ENCODE measurements around the gene KLHL21.

KLHL21 gene

GRCh38 chr1:6599141-6599975, 3.3 kb downstream of the KLHL21 start:
- DNase-seq, result peak; percentile 67

GRCh38 chr1:6597777-6598131, 4.9 kb downstream of the KLHL21 start:
- DNase-seq, result no peak

- no peak for DNase-seq
Observed at GRCh38 chr1:6596886-6597776, 5.5 kb downstream of the KLHL21 start.

GRCh38 chr1:6596351-6596750, 6.3 kb downstream of the KLHL21 start:
- DNase-seq, result no peak

- no peak for DNase-seq
Observed at GRCh38 chr1:6594977-6595740, 7.5 kb downstream of the KLHL21 start.

- no peak for DNase-seq
Observed at GRCh38 chr1:6593810-6594209, 8.9 kb downstream of the KLHL21 start.

- no peak for DNase-seq
Observed at GRCh38 chr1:6592865-6593593, 9.6 kb downstream of the KLHL21 start.

- no peak for DNase-seq
Observed at GRCh38 chr1:6592441-6592840, 10.2 kb downstream of the KLHL21 start.

GRCh38 chr1:6591644-6592043, 11.0 kb downstream of the KLHL21 start:
- DNase-seq, result no peak

GRCh38 chr1:6591222-6591621, 11.4 kb downstream of the KLHL21 start:
- DNase-seq, result no peak

GRCh38 chr1:6590046-6590445, 12.6 kb downstream of the KLHL21 start:
- no peak for DNase-seq

- no peak for DNase-seq
Observed at GRCh38 chr1:6588893-6589520, 13.7 kb downstream of the KLHL21 start.

- no peak for DNase-seq
Observed at GRCh38 chr1:6588128-6588892, 14.4 kb downstream of the KLHL21 start.

GRCh38 chr1:6587261-6588005, 15.2 kb downstream of the KLHL21 start:
- DNase-seq, result no peak

GRCh38 chr1:6586404-6586816, 16.3 kb downstream of the KLHL21 start:
- DNase-seq, result no peak

GRCh38 chr1:6585841-6586240, 16.8 kb downstream of the KLHL21 start:
- no peak for DNase-seq

GRCh38 chr1:6585081-6585722, 17.5 kb downstream of the KLHL21 start:
- DNase-seq, result no peak

GRCh38 chr1:6584126-6585080, 18.3 kb downstream of the KLHL21 start:
- DNase-seq, result no peak

- no peak for DNase-seq
Observed at GRCh38 chr1:6582370-6582769, 20.3 kb downstream of the KLHL21 start.
